ENCODE measurements around the gene ETV3L.
"Not testable (repeated sequence)": the region's sequence is repeated elsewhere in the genome, so short reads cannot be mapped to it uniquely, and the experiment has no call there.

ETV3L gene

DNA sequence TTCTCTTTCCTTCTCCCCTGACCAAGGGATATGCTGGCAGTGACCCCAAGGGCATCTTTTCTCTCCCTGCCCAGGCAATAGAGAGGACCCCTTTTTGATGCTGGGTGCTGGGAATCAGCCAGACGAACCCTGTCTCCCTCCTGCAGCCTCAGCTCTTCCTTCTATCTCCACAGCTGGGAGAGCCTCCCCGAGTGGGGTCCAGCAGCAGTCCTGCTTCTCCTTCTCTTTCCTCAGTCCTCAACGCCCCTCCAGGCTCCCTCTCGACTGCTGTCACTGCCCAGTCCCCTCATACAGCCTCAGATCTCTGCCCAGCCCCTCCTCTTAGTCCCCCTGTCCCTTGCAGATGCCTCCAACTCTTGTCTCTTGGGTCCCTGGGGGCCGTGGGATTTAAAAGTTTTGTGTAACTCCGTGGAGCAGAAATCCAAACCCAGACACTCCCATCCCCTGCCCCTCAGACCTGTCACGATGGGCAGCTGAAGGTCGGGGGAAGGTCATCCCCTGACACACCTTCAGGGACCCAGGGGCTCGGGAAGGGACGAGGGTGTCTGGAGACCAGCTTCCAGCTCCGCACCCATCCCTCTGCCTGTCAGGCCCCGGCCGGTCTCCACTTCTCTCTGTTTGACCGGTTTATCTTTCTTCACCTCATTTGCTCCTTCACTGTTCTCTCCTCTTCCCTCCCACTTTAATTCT lies 5.8 kb upstream of the ETV3L start:
- no peak for DNase-seq

DNA sequence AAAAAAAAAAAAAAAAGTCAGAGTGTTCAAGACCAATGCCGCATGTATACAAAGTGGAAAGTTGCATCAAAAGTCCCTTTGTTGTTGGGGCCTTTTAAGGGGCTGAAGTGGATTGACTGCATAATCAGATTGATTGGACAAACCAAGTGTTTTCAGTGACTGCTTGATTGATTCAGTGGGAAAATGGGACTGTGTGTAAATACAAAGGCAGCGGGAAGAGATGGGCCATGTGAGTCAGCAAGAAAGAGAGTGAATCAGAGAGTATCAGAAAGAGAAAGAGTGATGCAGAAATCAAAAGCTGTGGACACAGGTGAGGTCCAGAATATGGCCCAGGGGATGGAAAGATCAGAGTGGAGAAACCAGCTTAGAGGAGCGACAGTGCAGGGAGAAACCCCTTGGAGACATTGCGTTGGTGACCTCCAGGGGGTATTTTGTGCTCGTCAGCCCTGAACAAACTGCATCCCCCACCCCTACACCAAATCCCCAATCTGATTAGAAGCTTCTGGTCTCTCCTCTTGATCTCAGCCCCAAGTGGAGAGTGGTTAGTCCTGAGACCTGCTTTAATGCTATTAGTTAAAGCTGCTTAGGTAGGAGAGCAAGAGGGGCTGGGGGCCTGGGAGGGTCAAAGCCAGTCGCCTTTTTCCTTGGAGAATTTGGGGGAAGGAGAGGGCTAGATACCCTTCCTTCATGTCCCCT lies 5.1 kb upstream of the ETV3L start:
- peak; percentile 23 for DNase-seq

DNA sequence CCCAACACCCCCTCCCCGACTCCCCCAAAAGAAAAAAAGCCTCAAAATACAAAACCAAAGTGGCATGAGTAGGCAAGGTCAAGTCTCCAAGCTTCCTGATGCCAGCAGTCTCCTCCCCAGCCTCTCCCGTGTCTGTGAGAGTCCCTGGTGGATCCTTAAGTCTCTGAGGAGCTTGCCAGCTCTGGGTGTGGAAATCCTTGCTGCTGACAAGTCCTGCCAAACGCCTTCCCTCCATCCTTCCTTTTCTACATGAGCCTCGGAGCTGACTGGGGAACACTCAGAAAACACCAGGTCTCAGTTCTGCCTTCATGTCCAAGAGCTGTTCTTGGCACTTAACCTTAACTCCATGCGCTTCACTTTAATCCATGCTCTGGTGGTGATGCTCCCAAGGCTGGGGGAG lies 3.7 kb upstream of the ETV3L start:
- no peak for DNase-seq

DNA sequence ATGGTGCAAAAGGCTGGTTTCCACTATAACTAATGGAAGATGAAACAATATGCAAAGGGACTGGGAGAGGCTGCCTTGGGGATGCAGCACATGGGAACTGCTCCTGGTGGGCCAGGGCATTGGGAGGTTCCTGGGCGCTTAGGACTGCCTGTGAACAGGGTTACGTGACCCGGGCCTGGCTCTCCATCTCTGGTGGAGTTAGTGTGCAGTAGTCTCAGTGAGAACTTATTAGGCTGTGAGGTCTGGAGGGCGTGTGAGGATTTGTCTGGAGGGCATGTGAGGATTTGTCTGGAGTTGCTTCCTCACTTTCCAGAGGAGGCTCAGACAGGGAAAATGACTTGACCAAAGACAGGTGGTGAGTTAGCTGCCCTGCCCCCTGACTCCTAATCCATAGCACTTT lies 1.5 kb upstream of the ETV3L start:
- no peak for DNase-seq

DNA sequence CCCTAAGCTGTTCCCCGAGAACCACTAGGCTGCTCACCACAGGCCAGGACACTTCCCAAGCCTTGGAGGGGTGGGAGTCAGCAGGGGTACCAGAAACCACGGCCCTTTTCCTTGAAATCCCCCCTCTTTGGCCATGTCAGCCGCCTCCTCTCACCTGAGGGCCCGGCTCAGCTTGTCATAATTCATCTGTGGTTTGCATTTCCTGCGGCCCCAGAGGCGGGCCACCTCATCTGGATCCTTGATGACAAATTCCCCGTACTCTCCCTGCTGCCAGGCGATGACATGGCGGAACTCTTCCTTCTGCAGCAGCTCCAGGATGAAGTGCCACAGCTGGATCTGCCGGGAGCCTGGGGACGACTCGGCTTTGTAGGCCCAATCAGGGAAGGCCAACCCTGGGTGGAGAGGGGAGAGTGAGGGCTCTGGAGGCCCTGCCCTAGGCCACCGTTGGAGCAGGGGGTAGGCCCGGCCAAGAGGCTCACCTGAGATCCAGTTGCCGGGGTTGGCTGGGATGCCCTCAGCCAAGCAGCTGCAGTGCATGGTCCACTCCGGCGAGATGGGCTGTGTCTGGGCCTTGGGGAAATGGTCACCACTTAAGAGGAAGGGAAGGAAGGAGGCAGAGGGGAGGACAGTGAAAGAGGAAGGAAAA lies 498 bp downstream of the ETV3L start:
- not testable (repeated sequence) for DNase-seq

DNA sequence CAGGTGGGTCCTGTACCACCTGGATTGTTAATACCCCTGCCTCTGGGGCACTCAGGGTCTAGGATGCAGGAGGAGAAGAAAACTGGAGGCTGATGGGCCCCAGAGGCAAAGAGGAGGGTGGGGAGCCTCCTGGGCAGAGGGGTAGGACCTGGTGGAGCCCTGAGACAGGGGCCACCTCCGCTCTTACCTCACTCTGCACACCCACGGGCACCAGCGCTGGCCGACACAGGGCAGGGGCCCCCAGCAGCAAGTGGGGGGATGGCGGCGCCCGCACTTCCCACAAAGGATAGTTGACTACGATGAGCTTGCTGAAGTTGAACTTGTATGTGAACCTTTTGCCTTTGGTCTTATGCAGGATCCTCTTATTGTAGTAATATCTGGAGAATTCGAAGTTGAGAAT lies 1.1 kb downstream of the ETV3L start:
- no peak for DNase-seq

DNA sequence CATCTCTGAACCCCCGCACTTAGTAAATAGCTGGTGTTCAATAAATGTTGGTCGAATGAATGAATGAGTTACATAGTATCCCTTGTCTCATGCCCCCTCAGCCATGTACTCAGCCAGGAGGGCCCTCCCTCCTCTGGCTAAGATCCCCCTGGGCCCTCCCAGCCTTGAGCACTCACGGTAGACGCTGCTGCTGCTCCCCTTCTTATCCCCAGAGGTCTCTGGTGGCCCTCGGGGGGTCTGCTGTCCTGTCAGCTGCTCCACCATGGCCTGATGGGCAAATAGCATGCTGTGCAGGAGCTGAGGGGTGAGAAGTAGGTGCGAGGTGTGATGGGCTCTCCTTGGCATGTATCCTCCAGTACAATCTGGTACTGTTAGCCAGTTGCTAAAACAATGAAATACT lies 1.9 kb downstream of the ETV3L start:
- DNase-seq = no peak

DNA sequence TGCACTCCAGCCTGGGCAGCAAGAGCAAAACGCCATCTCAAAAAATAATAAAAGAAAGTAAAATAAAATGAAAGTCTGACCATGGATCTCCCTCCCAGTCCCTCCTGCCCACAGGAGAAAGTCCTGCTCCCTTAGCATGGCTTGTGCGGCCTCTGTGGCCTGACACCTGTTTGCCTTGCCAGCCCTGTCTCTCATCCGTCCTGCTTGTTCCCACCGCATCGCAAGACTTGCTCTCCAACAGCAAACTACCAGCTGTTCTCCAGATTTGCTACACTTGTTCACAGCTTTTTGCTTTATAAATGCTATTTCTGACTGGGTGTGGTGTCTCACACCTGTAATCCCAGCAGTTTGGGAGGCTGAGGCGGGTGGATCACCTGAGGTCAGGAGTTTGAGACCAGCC lies 2.7 kb downstream of the ETV3L start:
- DNase-seq = no peak

DNA sequence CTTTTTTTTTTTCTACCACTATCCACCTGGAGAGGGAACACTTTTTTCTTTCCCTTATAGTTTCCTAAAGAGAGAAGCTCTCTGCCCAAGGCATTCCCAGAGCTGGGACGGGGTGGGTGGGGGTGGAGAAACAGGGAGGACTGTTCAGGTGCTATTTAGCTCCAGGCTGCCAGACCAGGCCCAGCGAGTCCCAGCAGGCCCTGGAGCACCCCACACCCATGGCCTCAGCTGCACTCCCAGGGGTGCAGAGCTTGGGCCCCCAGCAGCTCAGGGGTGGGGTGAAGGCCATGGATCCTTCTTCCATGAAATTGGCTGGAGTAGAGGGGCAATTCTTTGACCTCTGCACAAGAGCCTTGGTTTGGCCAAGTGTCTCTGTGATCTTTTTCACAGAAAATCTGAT lies 4.1 kb downstream of the ETV3L start:
- DNase-seq = no peak

DNA sequence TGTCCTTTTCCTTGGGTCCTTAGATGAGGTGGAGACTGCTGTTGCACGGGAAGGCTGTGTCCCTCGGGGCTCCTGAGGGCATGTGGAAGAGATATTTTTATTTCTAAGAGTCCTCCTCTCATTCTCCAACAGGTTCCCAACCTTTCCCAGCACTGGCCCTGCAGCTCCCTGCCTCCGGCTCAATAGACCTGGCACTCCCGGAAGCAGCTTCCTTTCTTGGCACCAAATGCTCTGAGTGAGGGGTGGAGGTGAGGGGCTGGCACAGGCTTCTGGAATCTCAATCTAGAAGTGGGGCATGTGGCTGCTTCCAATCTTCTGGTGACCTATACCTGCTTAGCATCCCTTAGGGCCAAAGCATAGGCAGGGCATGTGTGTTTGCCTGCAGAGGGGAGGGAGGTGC lies 4.5 kb downstream of the ETV3L start:
- DNase-seq = no peak

DNA sequence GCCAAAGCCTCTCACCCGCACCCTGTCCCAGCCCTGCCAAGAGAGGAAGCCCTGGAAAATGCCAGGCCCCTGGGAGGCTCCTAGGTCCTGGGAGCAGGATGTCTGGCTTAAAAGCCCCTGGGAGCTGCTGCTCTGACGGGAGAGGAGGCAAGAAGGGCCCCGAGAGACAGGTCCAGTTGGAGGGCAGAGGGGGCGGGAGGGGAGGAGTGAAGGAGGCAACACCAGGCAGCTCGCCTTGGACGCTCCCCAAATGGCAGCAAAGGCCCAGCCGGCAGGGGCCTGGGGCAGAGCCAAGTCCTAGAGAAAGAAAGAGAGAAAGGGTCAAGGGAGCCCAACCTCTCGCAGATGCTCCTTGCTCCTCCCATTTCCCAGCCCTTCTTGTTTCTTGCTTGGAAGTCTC lies 6.8 kb downstream of the ETV3L start:
- no peak for DNase-seq

DNA sequence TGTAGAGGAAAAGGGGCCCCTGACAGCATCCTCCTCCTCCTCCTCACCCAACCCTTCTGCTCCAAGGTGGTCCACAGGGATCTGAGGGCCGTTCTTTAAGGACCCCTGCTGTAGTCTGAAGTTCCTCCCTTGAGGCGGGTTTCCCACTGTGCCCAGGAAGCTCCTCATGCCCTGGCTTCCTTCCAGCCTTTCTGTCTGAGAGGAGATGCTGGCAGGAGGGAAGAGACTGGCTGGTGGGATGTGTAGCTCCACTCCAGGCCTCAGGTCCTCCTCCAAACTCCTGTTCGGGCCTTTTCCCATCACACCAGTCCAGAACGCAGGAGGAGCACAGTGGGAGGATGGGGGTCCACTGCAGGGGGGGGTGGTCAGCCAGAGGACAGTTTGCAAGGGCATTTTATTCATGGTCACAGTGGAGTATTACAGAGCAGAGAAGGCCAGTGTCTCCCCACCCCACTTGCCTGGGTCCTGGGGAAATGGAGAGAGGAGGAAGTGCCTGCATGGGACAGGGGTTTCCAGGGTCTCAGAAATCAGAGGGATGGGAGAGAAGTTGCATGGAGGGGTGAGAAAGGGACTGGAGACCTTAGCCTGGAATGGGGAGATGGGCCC lies 7.8 kb downstream of the ETV3L start:
- DNase-seq = no peak

DNA sequence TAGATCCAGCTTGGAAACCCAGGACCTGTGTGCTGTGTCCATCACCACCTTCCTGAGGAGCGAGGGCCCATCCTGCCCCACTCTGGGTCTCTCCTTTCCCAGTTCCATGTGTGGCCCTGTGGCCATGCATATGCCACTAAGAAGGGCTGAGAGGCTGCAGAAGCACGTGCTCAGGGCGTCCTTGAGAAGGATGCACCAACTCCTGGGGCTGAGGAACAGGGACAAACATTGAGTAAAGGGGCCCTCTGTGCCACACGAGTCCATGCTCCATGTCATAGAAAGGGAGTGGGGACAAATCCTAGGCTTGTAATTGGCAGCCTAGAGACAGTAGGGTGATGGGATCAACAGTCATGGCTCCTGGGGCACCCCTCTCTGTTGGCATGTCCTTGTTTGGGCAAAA lies 8.4 kb downstream of the ETV3L start:
- DNase-seq = no peak

DNA sequence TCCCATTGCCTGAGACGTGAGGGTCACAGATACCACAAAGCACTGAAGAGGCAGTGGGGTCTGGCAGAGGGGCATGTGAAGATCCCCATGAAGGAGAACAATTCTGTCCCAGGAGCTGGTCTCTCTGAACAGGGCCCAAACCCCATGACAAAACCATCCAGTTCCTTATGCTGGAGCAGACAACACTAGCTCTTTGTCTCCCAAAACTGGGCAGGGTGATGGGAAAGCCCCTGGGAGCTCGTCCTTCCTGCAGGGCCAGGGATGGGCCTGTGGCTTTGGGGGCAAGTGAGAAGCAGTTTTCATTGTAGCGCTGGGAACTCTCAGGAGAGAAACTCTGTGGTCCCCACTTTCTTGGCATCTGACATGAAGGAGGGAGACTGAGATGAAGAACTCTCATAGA lies 8.8 kb downstream of the ETV3L start:
- DNase-seq = no peak

DNA sequence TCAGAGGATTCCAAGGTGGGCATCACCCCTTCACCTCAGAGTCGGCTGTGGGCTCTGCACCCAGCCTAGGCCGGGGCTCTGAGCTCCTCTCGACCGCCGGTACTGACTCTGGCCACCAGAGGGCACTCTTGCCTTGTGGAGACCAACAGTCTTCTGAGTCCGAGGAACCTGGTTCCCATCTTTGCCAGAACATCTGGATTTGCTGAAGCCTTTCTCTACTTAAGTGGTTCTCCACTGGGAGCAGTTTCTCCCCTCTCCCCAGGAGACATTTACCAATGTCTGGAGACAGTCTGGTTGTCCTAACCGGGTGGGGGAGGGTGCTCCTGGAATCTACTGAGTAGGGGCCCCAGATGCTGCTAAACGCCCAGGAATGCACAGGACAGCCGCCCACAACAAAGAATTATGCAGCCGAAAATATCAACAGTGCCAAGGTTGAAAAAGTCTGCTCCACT lies 9.4 kb downstream of the ETV3L start:
- peak; percentile 81 for DNase-seq

DNA sequence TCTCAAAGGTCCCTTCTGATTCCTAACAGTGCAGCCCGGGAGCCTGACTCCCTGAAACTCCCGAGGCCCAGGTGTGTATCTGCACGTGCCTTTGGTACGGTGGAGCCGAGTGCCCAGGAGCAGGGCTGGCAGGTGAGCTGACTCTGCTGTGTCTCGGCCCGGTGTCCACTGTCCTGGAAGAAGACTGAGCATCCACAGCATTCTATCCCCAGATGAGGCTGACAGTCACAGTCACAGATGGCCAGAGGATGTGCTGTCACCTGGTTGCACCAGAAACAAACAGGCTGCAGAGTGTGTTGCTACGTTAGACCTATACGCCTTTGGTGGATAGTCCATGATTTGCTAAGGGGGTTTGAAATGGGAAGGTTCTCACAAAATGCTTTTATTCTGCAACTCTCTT lies 9.8 kb downstream of the ETV3L start:
- no peak for DNase-seq

DNA sequence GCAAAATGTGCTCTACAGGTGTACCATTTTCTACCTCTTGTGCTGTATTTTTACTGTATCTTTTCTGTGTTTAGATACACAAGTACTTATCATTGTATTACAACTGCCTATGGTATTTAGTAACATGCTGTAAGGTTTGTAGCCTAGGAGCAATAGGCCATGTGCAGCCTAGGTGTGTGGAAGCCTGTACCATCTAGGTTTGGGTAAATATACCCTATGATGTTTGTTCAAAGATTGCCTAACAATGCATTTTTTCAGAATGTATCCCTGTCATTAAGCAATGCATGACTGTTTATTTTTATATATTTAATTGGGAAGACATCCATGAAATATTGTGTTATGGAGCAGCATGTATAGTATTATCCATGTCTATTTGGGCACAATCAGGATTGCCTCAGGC lies 11.0 kb downstream of the ETV3L start:
- DNase-seq = no peak

DNA sequence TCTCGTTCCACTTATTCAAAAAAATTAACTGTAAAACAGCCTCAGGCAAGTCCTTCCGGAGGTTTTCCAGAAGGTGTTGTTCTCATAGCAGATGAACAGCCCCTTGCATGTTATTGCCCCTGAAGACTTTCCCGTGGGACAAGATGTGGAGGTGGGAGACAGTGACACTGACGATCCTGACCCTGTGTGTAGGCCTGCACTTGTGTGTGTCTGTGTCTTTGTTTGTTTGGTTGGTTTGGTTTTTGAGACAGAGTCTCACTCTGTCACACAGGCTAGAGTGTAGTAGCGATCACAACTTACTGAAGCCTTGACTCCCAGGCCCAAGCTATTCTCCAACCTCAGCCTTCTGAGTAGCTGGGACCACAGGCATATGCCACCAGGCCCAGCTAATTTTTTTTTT lies 12.6 kb downstream of the ETV3L start:
- no peak for DNase-seq

DNA sequence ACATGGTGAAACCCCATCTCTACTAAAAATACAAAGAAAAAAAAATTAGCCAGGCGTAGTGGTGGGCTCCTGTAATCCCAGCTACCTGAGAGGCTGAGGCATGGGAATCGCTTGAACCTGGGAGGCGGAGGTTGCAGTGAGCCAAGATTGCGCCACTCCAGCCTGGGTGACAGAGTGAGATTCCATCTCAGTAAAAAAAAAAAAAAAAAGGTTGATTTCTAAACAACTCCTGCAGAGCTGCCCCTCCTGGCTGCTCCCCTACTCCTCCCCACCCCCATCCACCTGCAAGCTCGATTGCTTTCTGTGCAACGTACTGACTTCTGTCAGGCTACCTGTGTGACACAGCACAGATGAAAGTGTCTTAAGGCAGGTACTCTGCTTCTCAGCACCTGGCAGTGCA lies 13.3 kb downstream of the ETV3L start:
- DNase-seq = no peak

DNA sequence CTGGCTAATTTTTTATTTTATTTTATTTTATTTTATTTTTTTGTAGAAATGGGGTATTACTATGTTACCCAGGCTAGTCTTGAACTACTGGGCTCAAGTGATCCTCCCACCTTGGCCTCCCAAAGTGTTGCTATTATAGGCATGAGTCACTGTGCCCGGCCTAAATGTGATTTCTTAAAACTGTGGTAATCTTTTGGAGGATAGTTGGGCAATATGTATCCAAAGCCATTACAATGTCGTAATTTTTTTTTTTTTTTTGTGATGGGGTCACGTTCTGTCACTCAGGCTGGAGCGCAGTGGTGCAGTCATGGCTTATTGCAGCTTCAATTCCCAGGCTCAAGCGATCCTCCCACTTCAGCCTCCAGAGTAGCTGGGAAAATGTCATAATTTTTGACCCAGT lies 14.2 kb downstream of the ETV3L start:
- DNase-seq = no peak

DNA sequence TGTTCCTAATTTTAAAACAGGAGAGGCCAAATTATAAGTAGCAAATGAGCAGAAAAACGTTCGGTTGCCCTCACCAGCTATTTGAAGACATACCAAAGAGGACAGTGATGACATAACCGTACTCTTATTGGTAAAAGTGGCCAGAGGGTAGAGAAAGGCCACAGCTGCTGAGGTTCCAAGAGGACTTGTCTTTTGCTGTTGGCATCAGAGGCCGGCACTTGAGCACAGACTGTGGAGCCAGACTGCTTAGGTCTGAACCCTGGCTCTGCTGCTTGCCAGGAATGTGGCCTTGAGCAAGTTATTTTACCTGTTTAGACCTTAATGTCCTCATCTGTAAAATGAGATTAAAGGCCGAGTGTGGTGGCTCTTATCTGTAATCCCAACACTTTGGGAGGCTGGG lies 14.9 kb downstream of the ETV3L start:
- no peak for DNase-seq

DNA sequence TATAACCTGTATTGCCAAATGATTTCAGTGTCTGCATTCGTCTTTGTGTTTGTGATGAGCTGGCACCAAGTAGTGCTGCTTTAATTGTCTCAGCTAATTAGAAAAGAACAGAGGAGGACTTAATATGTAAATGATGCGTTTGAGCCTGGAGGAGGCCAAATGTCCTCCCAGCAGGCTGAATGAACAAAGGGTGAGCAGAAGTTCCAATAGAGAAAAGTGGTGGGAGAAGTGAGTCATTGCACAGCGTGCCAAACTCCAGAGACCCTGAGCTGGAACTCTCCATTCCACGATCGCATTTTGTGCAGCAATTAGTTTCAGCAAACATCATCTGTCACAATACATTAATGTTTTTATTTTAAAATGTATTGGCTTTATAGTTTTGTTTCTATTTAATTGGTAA lies 17.9 kb downstream of the ETV3L start:
- DNase-seq = peak; percentile 11

DNA sequence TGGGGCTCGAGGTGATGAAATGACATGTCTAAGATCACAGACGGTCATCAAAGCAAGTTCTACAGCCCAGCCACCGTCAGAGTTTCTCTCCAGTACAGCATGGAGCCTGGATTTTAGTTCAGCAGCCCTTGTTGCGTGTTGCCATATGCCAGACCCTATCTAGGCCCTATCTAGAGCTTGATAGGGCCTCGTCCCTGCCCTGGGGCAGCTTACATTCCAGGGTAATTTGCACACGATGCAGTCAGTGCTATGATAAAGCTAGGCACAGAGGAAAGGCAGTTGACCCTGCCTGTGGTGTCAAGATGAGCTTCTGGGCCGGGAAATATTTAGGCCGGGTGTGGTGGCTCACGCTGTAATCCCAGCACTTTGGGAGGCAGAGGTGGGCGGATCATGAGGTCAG lies 18.9 kb downstream of the ETV3L start:
- DNase-seq = no peak

DNA sequence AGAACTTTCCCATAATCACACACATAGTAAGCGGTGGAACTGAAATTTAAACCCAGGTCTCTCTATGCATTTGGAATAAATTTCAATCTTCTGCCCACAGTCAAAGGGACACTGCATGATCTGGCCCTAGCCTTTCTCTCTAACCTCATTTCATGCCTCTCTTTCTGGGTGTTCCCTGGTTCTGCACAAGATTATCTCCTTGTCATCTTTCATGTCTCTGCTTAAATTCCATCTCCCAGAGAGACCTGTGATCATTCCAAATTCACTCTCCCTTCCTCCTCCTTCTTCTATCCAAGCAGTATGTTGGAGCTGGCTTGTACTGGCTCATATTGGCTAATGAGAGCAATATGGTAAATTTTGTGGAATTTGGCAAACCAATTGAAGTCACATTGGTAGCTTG lies 22.2 kb downstream of the ETV3L start:
- DNase-seq = no peak
